ENCODE measurements around the gene CHRNA1. TPM values are rescaled to one million over a fixed set of nuclear protein-coding genes. Genes with fewer than 3 reads are reported as not detected.

Gene CHRNA1
- total and polyA plus RNA-seq, 3 experiments from 2014 or later: 0.43 TPM; not detected in 2

- H3K27ac Mint-ChIP-seq: no peak overlapping the region
- no peaks in the 10 kb centered on the region for H3K27me3 ChIP-seq (ENCODE audit: insufficient read depth, low read length, poor library complexity, severe bottlenecking)
- ChIA-PET CTCF (no interaction called here), POLR2A (no interaction called here)
- no peak overlapping the region for H3K4me3 ChIP-seq (ENCODE audit: low read length)
- no peak overlapping the region for H3K27ac ChIP-seq (ENCODE audit: low read depth, low read length)
- peaks cover 0 to 2% (median 0%) of the 10 kb centered on the region in 3 donors for H3K36me3 Mint-ChIP-seq
- DNase-seq: no peak
- H3K4me1 Mint-ChIP-seq: no peaks in the 10 kb centered on the region
- no peaks in the 10 kb centered on the region for H3K9me3 ChIP-seq (ENCODE audit: low read length)
- no peak overlapping the region for H3K4me3 Mint-ChIP-seq
- H3K4me1 ChIP-seq (ENCODE audit: insufficient read depth, low read length): no peaks in the 10 kb centered on the region
- no peaks in the 10 kb centered on the region for H3K9me3 Mint-ChIP-seq
- H3K27me3 Mint-ChIP-seq: peaks cover 3 to 5% of the 10 kb centered on the region in 2 donors
- H3K36me3 ChIP-seq (ENCODE audit: insufficient read depth, low read length): no peaks in the 10 kb centered on the region
Observed at GRCh38 chr2:174796319-174796771, 32.1 kb upstream of the CHRNA1 start.

GRCh38 chr2:174794851-174795374 lies 30.6 kb upstream of the CHRNA1 start:
- Histone ChIP-seq H3K27me3 (ENCODE audit: insufficient read depth, low read length, poor library complexity, severe bottlenecking) (no peaks in the 10 kb centered on the region), H3K4me1 (ENCODE audit: insufficient read depth, low read length) (no peaks in the 10 kb centered on the region), H3K27ac (ENCODE audit: low read depth, low read length) (no peak overlapping the region), H3K36me3 (ENCODE audit: insufficient read depth, low read length) (no peaks in the 10 kb centered on the region), H3K4me3 (ENCODE audit: low read length) (no peak overlapping the region), H3K9me3 (ENCODE audit: low read length) (no peaks in the 10 kb centered on the region)
- ChIA-PET POLR2A (no interaction called here), CTCF (interaction anchor here (1.8 kb wide), 1 partner anchor 46 kb away, joined by 4 read pairs; no protein-coding TSS in a partner anchor)
- H3K9me3 Mint-ChIP-seq: no peaks in the 10 kb centered on the region
- peak overlapping the region in 1 of 8 donors; percentile 29 for H3K27ac Mint-ChIP-seq
- H3K27me3 Mint-ChIP-seq: peaks cover 3 to 6% of the 10 kb centered on the region in 2 donors
- no peak for DNase-seq
- no peaks in the 10 kb centered on the region for H3K4me1 Mint-ChIP-seq
- H3K4me3 Mint-ChIP-seq: no peak overlapping the region
- H3K36me3 Mint-ChIP-seq: no peaks in the 10 kb centered on the region

- H3K36me3 ChIP-seq (ENCODE audit: insufficient read depth, low read length): no peaks in the 10 kb centered on the region
- CTCF ChIA-PET: interaction anchor here (0.9 kb wide), 1 partner anchor 95 kb away, joined by 3 read pairs; no protein-coding TSS in a partner anchor
- DNase-seq: no peak
- H3K4me1 Mint-ChIP-seq: peaks cover 8 to 20% (median 16%) of the 10 kb centered on the region in 3 donors
- no peaks in the 10 kb centered on the region for H3K9me3 ChIP-seq (ENCODE audit: low read length)
- peaks cover 8% of the 10 kb centered on the region for H3K4me1 ChIP-seq (ENCODE audit: insufficient read depth, low read length)
- H3K27ac ChIP-seq (ENCODE audit: low read depth, low read length): no peak overlapping the region
- no peaks in the 10 kb centered on the region for H3K36me3 Mint-ChIP-seq
- H3K4me3 Mint-ChIP-seq: no peak overlapping the region
- H3K27me3 ChIP-seq (ENCODE audit: insufficient read depth, low read length, poor library complexity, severe bottlenecking): no peaks in the 10 kb centered on the region
- no peaks in the 10 kb centered on the region for H3K9me3 Mint-ChIP-seq
- no peak overlapping the region for H3K4me3 ChIP-seq (ENCODE audit: low read length)
- H3K27me3 Mint-ChIP-seq: peaks cover 3 to 5% of the 10 kb centered on the region in 2 donors
- POLR2A ChIA-PET: no interaction called here
- no peak overlapping the region for H3K27ac Mint-ChIP-seq
Observed at GRCh38 chr2:174792309-174793025, 28.2 kb upstream of the CHRNA1 start.

GRCh38 chr2:174791746-174792280 lies 27.5 kb upstream of the CHRNA1 start:
- ChIA-PET CTCF (no interaction called here), POLR2A (no interaction called here)
- H3K27me3 ChIP-seq (ENCODE audit: insufficient read depth, low read length, poor library complexity, severe bottlenecking): no peaks in the 10 kb centered on the region
- Mint-ChIP-seq H3K27ac (no peak overlapping the region), H3K36me3 (no peaks in the 10 kb centered on the region), H3K4me3 (no peak overlapping the region), H3K27me3 (peaks cover 3 to 5% of the 10 kb centered on the region in 2 donors), H3K4me1 (peaks cover 8 to 23% (median 17%) of the 10 kb centered on the region in 3 donors), H3K9me3 (no peaks in the 10 kb centered on the region)
- H3K4me1 ChIP-seq (ENCODE audit: insufficient read depth, low read length): peaks cover 8% of the 10 kb centered on the region
- H3K36me3 ChIP-seq (ENCODE audit: insufficient read depth, low read length): no peaks in the 10 kb centered on the region
- H3K27ac ChIP-seq (ENCODE audit: low read depth, low read length): no peak overlapping the region
- no peak overlapping the region for H3K4me3 ChIP-seq (ENCODE audit: low read length)
- DNase-seq: no peak
- H3K9me3 ChIP-seq (ENCODE audit: low read length): no peaks in the 10 kb centered on the region

GRCh38 chr2:174791020-174791419 lies 26.7 kb upstream of the CHRNA1 start:
- H3K27ac Mint-ChIP-seq: no peak overlapping the region
- Histone ChIP-seq H3K36me3 (ENCODE audit: insufficient read depth, low read length) (no peaks in the 10 kb centered on the region), H3K27me3 (ENCODE audit: insufficient read depth, low read length, poor library complexity, severe bottlenecking) (no peaks in the 10 kb centered on the region), H3K4me3 (ENCODE audit: low read length) (no peak overlapping the region), H3K27ac (ENCODE audit: low read depth, low read length) (no peak overlapping the region), H3K4me1 (ENCODE audit: insufficient read depth, low read length) (peaks cover 8% of the 10 kb centered on the region), H3K9me3 (ENCODE audit: low read length) (no peaks in the 10 kb centered on the region)
- no peaks in the 10 kb centered on the region for H3K9me3 Mint-ChIP-seq
- DNase-seq: no peak
- peaks cover 8 to 23% (median 17%) of the 10 kb centered on the region in 3 donors for H3K4me1 Mint-ChIP-seq
- H3K4me3 Mint-ChIP-seq: no peak overlapping the region
- ChIA-PET POLR2A (no interaction called here), CTCF (interaction anchor here (3.1 kb wide), 1 partner anchor 42 kb away, joined by 10 read pairs; no protein-coding TSS in a partner anchor)
- peaks cover 3 to 5% of the 10 kb centered on the region in 2 donors for H3K27me3 Mint-ChIP-seq
- H3K36me3 Mint-ChIP-seq: no peaks in the 10 kb centered on the region

GRCh38 chr2:174789001-174789400 lies 24.7 kb upstream of the CHRNA1 start:
- DNase-seq: no peak
- Histone ChIP-seq H3K4me3 (ENCODE audit: low read length) (no peak overlapping the region), H3K4me1 (ENCODE audit: insufficient read depth, low read length) (peaks cover 8% of the 10 kb centered on the region), H3K36me3 (ENCODE audit: insufficient read depth, low read length) (no peaks in the 10 kb centered on the region), H3K9me3 (ENCODE audit: low read length) (no peaks in the 10 kb centered on the region), H3K27me3 (ENCODE audit: insufficient read depth, low read length, poor library complexity, severe bottlenecking) (no peaks in the 10 kb centered on the region), H3K27ac (ENCODE audit: low read depth, low read length) (no peak overlapping the region)
- POLR2A ChIA-PET: interaction anchor here (0.6 to 0.7 kb wide), 3 partner anchors 8 to 385 kb away, joined by 3 to 4 read pairs (median 4); no protein-coding TSS in a partner anchor
- H3K4me3 Mint-ChIP-seq: peak overlapping the region in 2 of 7 donors; percentile 49 to 77
- H3K9me3 Mint-ChIP-seq: no peaks in the 10 kb centered on the region
- H3K27me3 Mint-ChIP-seq: peaks cover 3 to 5% of the 10 kb centered on the region in 2 donors
- peaks cover 8 to 23% (median 17%) of the 10 kb centered on the region in 3 donors for H3K4me1 Mint-ChIP-seq
- no peaks in the 10 kb centered on the region for H3K36me3 Mint-ChIP-seq
- CTCF ChIA-PET: interaction anchor here (1.2 to 3.1 kb wide), 2 partner anchors 38 to 40 kb away, joined by 3 to 10 read pairs; no protein-coding TSS in a partner anchor
- peak overlapping the region in 4 of 8 donors; percentile 18 to 98 (median 34) for H3K27ac Mint-ChIP-seq

- peak in 1 of 5 donors; percentile 6 for DNase-seq
- Histone ChIP-seq H3K4me1 (ENCODE audit: insufficient read depth, low read length) (peaks cover 8% of the 10 kb centered on the region), H3K36me3 (ENCODE audit: insufficient read depth, low read length) (no peaks in the 10 kb centered on the region), H3K27me3 (ENCODE audit: insufficient read depth, low read length, poor library complexity, severe bottlenecking) (no peaks in the 10 kb centered on the region), H3K4me3 (ENCODE audit: low read length) (no peak overlapping the region), H3K27ac (ENCODE audit: low read depth, low read length) (peak overlapping the region; percentile 13), H3K9me3 (ENCODE audit: low read length) (no peaks in the 10 kb centered on the region)
- H3K9me3 Mint-ChIP-seq: no peaks in the 10 kb centered on the region
- peaks cover 8 to 23% (median 17%) of the 10 kb centered on the region in 3 donors for H3K4me1 Mint-ChIP-seq
- no peaks in the 10 kb centered on the region for H3K36me3 Mint-ChIP-seq
- H3K27ac Mint-ChIP-seq: peak overlapping the region in 7 of 8 donors; percentile 18 to 98 (median 66)
- ChIA-PET CTCF (interaction anchor here (0.8 to 3.1 kb wide), 3 partner anchors 11 to 39 kb away, joined by 3 to 10 read pairs (median 3); no protein-coding TSS in a partner anchor), POLR2A (interaction anchor here (0.6 kb wide), 1 partner anchor 211 kb away, joined by 4 read pairs; no protein-coding TSS in a partner anchor)
- H3K27me3 Mint-ChIP-seq: peaks cover 0 to 5% of the 10 kb centered on the region in 2 donors
- peak overlapping the region in 5 of 7 donors; percentile 9 to 77 (median 73) for H3K4me3 Mint-ChIP-seq
Observed at GRCh38 chr2:174788291-174788929, 24.1 kb upstream of the CHRNA1 start.
